D341Med (cell line): ENCODE measurements around the gene BCR.

ENCODE experiments used
- DNase-seq: peaks from one replicate; pipeline ENCODE4 v3.0.0; 2012; ENCODE audit warnings: low spot score

The BCR gene

GRCh38 chr22:23177197-23177596 lies 3.1 kb upstream of the BCR start:
- DNase-seq, result no peak

DNA sequence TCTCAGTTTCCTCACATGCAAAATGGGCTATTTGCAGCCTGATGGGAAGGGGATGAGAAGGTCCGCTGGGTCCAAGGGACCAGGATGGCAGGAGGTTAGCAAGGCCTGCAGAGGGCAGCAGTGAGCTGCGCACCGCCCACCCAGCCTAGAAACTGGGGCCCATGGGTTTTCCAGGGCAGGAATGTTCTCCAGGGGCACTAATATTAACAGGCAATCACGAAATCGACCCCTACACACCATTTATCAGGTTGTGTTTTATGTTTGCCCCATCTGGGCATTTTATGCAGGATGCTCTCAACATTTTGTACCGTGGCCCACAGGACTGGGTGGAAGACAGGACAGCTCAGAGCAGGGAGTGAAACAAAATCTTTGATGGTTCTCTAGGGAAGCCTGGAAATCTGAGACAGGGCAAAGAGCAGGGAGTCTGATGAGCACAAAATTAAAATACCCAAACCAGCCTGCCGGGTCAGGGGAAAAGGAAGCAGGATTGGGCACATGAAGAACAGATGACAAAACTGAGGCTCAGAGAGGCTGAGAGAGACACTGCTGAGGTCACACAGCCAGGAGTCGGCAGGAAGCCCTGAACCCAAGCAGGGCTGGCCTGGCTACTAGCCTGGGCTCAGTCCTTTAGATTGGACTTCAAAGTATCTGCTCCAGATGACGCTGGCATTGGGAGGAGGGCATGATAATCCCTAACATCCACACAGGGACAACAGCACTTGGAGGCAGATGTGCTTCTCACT lies 1.6 kb upstream of the BCR start:
- peak; percentile 89 for DNase-seq

GRCh38 chr22:23179381-23180299 lies 669 bp upstream of the BCR start:
- no peak for DNase-seq

DNA sequence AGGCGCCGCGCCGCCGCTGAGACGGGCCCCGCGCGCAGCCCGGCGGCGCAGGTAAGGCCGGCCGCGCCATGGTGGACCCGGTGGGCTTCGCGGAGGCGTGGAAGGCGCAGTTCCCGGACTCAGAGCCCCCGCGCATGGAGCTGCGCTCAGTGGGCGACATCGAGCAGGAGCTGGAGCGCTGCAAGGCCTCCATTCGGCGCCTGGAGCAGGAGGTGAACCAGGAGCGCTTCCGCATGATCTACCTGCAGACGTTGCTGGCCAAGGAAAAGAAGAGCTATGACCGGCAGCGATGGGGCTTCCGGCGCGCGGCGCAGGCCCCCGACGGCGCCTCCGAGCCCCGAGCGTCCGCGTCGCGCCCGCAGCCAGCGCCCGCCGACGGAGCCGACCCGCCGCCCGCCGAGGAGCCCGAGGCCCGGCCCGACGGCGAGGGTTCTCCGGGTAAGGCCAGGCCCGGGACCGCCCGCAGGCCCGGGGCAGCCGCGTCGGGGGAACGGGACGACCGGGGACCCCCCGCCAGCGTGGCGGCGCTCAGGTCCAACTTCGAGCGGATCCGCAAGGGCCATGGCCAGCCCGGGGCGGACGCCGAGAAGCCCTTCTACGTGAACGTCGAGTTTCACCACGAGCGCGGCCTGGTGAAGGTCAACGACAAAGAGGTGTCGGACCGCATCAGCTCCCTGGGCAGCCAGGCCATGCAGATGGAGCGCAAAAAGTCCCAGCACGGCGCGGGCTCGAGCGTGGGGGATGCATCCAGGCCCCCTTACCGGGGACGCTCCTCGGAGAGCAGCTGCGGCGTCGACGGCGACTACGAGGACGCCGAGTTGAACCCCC lies 798 bp downstream of the BCR start:
- DNase-seq, result peak; percentile 60

- DNase-seq, result no peak
Measured at GRCh38 chr22:23181721-23182308, 1.5 kb downstream of the BCR start.

- no peak for DNase-seq
Measured at GRCh38 chr22:23182309-23183060, 2.2 kb downstream of the BCR start.

GRCh38 chr22:23183061-23183698 lies 2.9 kb downstream of the BCR start:
- peak; percentile 71 for DNase-seq

GRCh38 chr22:23184100-23184763 lies 3.9 kb downstream of the BCR start:
- no peak for DNase-seq

GRCh38 chr22:23184764-23185113 lies 4.4 kb downstream of the BCR start:
- DNase-seq, result peak; percentile 62

GRCh38 chr22:23187211-23187610 lies 6.9 kb downstream of the BCR start:
- DNase-seq, result no peak

DNA sequence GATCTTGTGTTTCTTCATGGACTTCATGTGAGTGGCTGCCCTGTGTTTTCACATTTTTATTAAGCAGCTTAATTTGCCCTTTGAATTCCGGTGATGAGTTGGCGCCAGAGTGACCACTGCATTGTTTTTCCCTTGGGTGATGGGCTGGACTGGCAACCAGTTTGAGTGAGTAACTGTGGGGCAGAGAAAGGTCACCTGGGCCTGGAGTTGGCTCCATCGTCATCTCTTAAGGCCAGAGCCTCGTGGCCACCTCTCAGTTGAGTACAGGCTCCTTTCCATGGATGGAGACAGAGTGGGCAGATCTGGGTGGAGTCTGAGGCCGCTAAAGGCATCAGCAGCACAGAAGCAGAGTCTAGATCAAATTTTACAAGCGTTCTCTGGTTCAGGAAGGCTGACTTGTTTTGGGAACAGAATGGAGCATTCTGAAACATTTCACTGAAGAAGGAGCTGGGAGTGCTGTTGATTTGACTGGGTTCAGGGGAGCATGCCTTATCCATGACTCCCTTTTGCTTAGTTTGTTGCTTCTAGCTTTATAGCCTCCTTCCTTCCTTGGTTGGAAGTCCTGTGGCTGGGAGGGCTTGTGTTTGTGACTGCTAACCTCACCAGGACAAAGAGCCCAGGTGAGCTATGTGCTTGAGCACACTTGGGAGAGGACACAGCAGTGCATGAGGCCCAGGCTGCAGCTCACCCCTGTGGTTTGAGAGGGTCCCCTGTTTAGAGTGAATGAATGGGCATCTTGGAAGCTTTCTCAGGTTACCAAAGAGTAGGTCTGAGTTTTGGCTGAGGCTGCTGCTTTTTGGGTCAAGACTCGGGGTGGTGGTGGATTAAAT lies 7.8 kb downstream of the BCR start:
- no peak for DNase-seq

DNA sequence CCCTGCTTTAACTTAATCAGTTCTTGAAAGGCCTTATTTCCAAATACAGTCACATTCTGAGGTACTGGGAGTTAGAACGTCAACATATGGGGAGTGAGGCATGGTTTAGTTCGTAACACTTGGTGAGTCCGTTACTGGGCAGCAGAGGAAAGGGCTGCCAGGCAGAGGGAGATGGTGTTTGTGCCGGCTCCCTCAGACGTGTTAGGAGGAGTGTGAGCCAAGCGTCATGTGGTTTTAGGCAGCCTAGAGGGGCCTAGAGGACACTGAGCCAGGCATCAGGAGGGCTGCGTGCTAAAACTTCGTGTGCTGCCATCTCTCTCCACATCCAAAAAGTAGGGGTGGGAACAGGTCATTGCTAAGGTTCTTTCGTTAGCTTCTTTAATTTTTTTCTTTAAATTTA lies 10.2 kb downstream of the BCR start:
- no peak for DNase-seq

- DNase-seq, result no peak
Measured at GRCh38 chr22:23192133-23192532, 11.8 kb downstream of the BCR start.

GRCh38 chr22:23192558-23192957 lies 12.2 kb downstream of the BCR start:
- no peak for DNase-seq

- DNase-seq, result no peak
Measured at GRCh38 chr22:23193196-23193827, 13.0 kb downstream of the BCR start.

GRCh38 chr22:23193882-23194281 lies 13.6 kb downstream of the BCR start:
- DNase-seq, result no peak

DNA sequence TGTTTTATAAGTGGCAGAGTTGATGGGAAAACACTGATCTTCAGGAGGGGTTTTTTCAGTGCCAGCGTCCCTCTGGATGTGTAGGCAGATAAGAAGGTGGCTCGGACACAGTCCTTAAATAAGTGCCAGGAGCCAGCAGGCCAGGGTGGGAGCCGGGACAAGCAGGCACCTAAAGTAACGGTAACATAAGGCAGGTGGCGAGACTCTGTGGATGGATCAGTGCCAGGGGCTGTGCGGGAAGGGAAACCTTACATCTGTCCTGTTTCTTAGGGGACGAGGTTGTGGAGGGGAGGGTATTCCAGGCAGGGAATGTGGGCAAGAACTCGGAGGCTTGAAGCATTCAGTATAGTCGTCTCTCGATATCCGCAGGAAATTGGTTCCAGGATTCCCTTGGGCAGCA lies 15.9 kb downstream of the BCR start:
- peak; percentile 65 for DNase-seq

- no peak for DNase-seq
Measured at GRCh38 chr22:23197836-23198235, 17.5 kb downstream of the BCR start.

DNA sequence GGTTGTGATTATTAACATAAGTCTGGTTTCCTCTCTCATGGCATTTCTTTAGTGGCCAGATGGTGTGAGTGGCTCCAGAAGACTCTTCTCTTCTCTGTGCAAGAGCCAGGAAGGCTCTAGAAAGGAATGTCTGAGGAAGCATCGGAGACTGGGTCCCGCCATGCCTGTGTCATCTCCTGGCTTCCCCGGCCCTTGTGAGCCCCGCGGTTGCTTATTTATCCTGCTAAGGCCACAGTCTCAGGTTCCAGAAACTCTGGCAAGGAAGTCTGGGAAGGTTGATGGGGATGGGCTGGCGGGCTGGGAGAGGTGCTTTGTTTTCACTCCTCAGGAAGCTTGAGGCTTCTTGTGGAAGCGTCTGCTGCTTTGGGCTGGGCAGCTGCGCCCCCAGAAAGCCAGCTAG lies 18.9 kb downstream of the BCR start:
- no peak for DNase-seq
